Activated CD4-positive, alpha-beta T cell treated with anti-CD3 and anti-CD28 coated beads, Interleukin-2, amount 10 ng/mL, durations not matched to agents 7 days and 5 days (primary cell): Measurements from ENCODE around the gene KIF1C. TPM values are rescaled to one million over a fixed set of nuclear protein-coding genes. Genes with fewer than 3 reads are reported as not detected.

Experiments used
- CTCF ChIA-PET: fragments of 350-600 bp; sonication (Branson Sonifier 250); formaldehyde crosslinking; loops from one replicate; lab custom pipeline; 2021; ENCODE audit warnings: antibody characterized with exemption; lab: Charles Lee
- POLR2A ChIA-PET: fragments of 350-600 bp; sonication (Branson Sonifier 250); formaldehyde crosslinking; loops from one replicate; lab custom pipeline; 2021; ENCODE audit warnings: antibody characterized with exemption; lab: Charles Lee
- DNase-seq: peaks from one replicate; pipeline ENCODE4 v3.0.0-alpha.2; 2020
- H3K27ac Mint-ChIP-seq: one replicate; pipeline ENCODE4 v1.8.0; 2021; ENCODE audit warnings: mild to moderate bottlenecking, moderate library complexity, mixed read lengths
- H3K27me3 Mint-ChIP-seq: one replicate; pipeline ENCODE4 v1.8.0; 2021; ENCODE audit warnings: mixed read lengths
- H3K36me3 Mint-ChIP-seq: one replicate; pipeline ENCODE4 v1.8.0; 2021; ENCODE audit warnings: low read depth, mixed read lengths
- H3K4me1 Mint-ChIP-seq: one replicate; pipeline ENCODE4 v1.8.0; 2021; ENCODE audit warnings: mixed read lengths
- H3K4me3 Mint-ChIP-seq: one replicate; pipeline ENCODE4 v1.8.0; 2021; ENCODE audit warnings: mild to moderate bottlenecking, moderate library complexity, mixed read lengths
- H3K9me3 Mint-ChIP-seq: one replicate; pipeline ENCODE4 v1.8.0; 2021; ENCODE audit warnings: mixed read lengths
- total RNA-seq, 2 experiments: library from RNA; stranded (reverse); gene quantifications; one replicate each; pipeline ENCODE4 v1.2.3, GENCODE V29; 2021

KIF1C gene
- total RNA-seq, 2 experiments from 2014 or later = 36.6 to 48.8 TPM

- Mint-ChIP-seq H3K4me3 (no peak overlapping the region), H3K9me3 (no peaks in the 10 kb centered on the region), H3K4me1 (peaks cover 22% of the 10 kb centered on the region), H3K36me3 (peaks cover 3% of the 10 kb centered on the region), H3K27ac (no peak overlapping the region), H3K27me3 (peaks cover 4% of the 10 kb centered on the region)
- DNase-seq = no peak
- CTCF ChIA-PET = interaction anchor here (0.7 to 1.9 kb wide), 2 partner anchors 13 to 68 kb away, joined by 4 to 5 read pairs; no protein-coding TSS in a partner anchor
- POLR2A ChIA-PET = no interaction called here
Observed at GRCh38 chr17:4994081-4994595, 3.6 kb upstream of the KIF1C start.

GRCh38 chr17:4998027-4998731 lies 429 bp downstream of the KIF1C start:
- Mint-ChIP-seq H3K36me3 (peaks cover 26% of the 10 kb centered on the region), H3K27me3 (peaks cover 4% of the 10 kb centered on the region), H3K4me1 (peaks cover 23% of the 10 kb centered on the region), H3K4me3 (peak overlapping the region; percentile 86), H3K27ac (peak overlapping the region; percentile 57), H3K9me3 (no peaks in the 10 kb centered on the region)
- ChIA-PET CTCF (interaction anchor here (0.6 to 1.7 kb wide), 6 partner anchors 8 to 1411 kb away, joined by 3 to 7 read pairs (median 4); partner anchors contain the start of gene CHRNE), POLR2A (interaction anchor here (0.5 kb wide), 1 partner anchor 20 kb away, joined by 3 read pairs; no protein-coding TSS in a partner anchor)
- no peak for DNase-seq

- peaks cover 23% of the 10 kb centered on the region for H3K4me1 Mint-ChIP-seq
- no peak for DNase-seq
Observed at GRCh38 chr17:4998732-4999429, 1.1 kb downstream of the KIF1C start.

GRCh38 chr17:4999430-5000093 lies 1.8 kb downstream of the KIF1C start:
- Mint-ChIP-seq H3K4me1 (peaks cover 23% of the 10 kb centered on the region), H3K27me3 (peaks cover 4% of the 10 kb centered on the region), H3K27ac (peak overlapping the region; percentile 42), H3K36me3 (peaks cover 39% of the 10 kb centered on the region), H3K9me3 (no peaks in the 10 kb centered on the region), H3K4me3 (peak overlapping the region; percentile 86)
- no peak for DNase-seq
- ChIA-PET CTCF (interaction anchor here (1.0 to 2.3 kb wide), 5 partner anchors 10 to 61 kb away, joined by 3 to 9 read pairs (median 3); no protein-coding TSS in a partner anchor), POLR2A (no interaction called here)

More at GRCh38 chr17:4998732-4999429, 1.1 kb downstream of the KIF1C start:
- peak overlapping the region; percentile 86 for H3K4me3 Mint-ChIP-seq
- ChIA-PET CTCF (interaction anchor here (2.3 kb wide), 1 partner anchor 32 kb away, joined by 9 read pairs; no protein-coding TSS in a partner anchor), POLR2A (interaction anchor here (0.5 kb wide), 1 partner anchor 19 kb away, joined by 3 read pairs; no protein-coding TSS in a partner anchor)
- H3K9me3 Mint-ChIP-seq = no peaks in the 10 kb centered on the region
- H3K27ac Mint-ChIP-seq = peak overlapping the region; percentile 66
- H3K27me3 Mint-ChIP-seq = peaks cover 4% of the 10 kb centered on the region
- peaks cover 32% of the 10 kb centered on the region for H3K36me3 Mint-ChIP-seq

- ChIA-PET POLR2A (no interaction called here), CTCF (interaction anchor here (1.0 to 2.3 kb wide), 5 partner anchors 11 to 60 kb away, joined by 3 to 9 read pairs (median 3); no protein-coding TSS in a partner anchor)
- peaks cover 20% of the 10 kb centered on the region for H3K4me1 Mint-ChIP-seq
- H3K9me3 Mint-ChIP-seq = no peaks in the 10 kb centered on the region
- H3K27ac Mint-ChIP-seq = no peak overlapping the region
- no peak for DNase-seq
- peaks cover under 1% of the 10 kb centered on the region for H3K27me3 Mint-ChIP-seq
- peaks cover 45% of the 10 kb centered on the region for H3K36me3 Mint-ChIP-seq
- H3K4me3 Mint-ChIP-seq = no peak overlapping the region
Observed at GRCh38 chr17:5000237-5000639, 2.5 kb downstream of the KIF1C start.

DNA sequence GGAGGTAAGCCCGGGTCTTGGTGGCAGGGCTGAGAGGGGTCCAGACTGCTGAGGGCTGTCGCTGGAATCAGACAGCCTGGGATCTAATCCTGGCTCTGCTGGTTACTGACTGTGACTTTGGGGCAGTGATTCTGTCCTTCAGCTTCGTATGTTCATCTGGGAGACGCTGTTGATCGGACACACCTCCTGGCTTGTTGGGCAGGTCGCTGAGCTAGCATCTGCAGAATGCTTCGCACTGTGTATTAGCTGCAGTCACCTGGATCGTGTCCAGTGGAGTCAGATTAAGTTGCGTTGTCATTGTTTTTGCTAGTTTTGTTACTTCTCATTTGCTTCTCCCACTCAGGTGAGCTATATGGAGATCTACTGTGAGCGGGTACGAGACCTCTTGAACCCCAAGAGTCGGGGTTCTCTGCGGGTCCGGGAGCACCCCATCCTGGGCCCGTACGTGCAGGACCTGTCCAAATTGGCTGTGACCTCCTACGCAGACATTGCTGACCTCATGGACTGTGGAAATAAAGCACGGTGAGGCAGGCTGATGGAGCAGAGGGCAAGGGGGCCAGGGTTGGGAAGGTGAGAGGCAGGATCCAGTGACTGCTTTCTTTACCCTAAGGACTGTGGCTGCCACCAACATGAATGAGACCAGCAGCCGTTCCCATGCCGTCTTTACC lies 4.5 kb downstream of the KIF1C start:
- ChIA-PET CTCF (interaction anchor here (1.0 to 2.1 kb wide), 5 partner anchors 12 to 26 kb away, joined by 3 to 4 read pairs (median 3); no protein-coding TSS in a partner anchor), POLR2A (no interaction called here)
- no peaks in the 10 kb centered on the region for H3K9me3 Mint-ChIP-seq
- H3K27me3 Mint-ChIP-seq = no peaks in the 10 kb centered on the region
- peaks cover 55% of the 10 kb centered on the region for H3K36me3 Mint-ChIP-seq
- DNase-seq = no peak
- no peak overlapping the region for H3K27ac Mint-ChIP-seq
- peaks cover 16% of the 10 kb centered on the region for H3K4me1 Mint-ChIP-seq
- no peak overlapping the region for H3K4me3 Mint-ChIP-seq

DNA sequence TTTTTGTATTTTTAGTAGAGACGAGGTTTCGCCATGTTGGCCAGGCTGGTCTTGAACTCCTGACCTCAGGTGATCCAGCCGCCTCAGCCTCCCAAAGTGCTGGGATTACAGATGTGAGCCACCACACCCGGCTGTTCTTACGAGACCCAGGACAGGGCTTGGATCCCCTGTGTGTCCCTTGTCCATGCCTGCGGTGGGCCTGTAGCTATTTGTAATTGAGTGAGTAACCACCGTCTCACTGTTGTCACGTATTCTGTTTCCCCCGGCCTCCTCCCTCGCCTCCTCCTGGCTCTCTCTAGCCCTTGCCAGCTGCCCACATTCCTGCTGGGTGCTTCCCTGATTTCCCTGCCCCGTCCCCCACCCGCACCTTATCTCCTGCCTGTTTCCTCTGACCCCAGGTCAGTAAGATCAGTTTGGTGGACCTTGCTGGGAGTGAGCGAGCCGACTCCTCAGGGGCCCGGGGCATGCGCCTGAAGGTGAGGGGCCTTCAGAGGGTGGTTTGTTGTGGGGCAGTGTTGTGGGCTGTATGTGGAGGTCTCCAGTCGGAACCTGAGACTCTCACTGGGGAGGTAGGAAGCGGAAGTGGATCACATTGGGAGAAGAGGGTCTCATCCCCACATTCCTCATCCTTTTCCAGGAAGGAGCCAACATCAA lies 5.6 kb downstream of the KIF1C start:
- H3K4me3 Mint-ChIP-seq = no peak overlapping the region
- H3K27ac Mint-ChIP-seq = no peak overlapping the region
- peaks cover 65% of the 10 kb centered on the region for H3K36me3 Mint-ChIP-seq
- no peak for DNase-seq
- no peaks in the 10 kb centered on the region for H3K9me3 Mint-ChIP-seq
- H3K27me3 Mint-ChIP-seq = no peaks in the 10 kb centered on the region
- peaks cover 14% of the 10 kb centered on the region for H3K4me1 Mint-ChIP-seq
- ChIA-PET POLR2A (no interaction called here), CTCF (interaction anchor here (0.7 to 1.4 kb wide), 2 partner anchors 13 to 17 kb away, joined by 3 to 4 read pairs; no protein-coding TSS in a partner anchor)

DNA sequence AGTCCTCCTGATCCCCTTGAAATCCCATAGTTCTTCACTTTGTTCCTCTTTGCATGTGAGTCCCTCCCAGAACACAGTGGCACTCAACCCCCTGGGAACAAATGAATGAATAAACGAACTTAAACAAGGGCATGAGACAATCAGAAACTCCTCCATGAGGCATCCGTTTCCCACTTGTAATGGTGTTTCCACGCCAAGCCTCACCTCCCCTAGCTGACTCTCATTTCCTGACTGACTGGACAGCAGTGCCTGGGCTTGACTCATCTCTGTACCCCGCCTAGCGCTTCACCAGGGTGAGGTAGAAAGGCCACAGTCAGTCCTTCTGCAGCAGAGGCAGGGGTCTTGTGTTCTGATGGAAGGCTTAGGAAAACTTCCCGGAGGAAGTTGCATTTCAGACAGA lies 14.2 kb downstream of the KIF1C start:
- CTCF ChIA-PET = interaction anchor here (0.7 to 3.1 kb wide), 2 partner anchors 19 to 225 kb away, joined by 4 to 11 read pairs; no protein-coding TSS in a partner anchor
- Mint-ChIP-seq H3K9me3 (no peaks in the 10 kb centered on the region), H3K4me3 (no peak overlapping the region), H3K36me3 (peaks cover 39% of the 10 kb centered on the region), H3K27me3 (no peaks in the 10 kb centered on the region), H3K4me1 (peaks cover 20% of the 10 kb centered on the region), H3K27ac (no peak overlapping the region)
- DNase-seq = no peak
- POLR2A ChIA-PET = no interaction called here

- ChIA-PET POLR2A (no interaction called here), CTCF (interaction anchor here (1.4 to 3.1 kb wide), 3 partner anchors 12 to 17 kb away, joined by 3 to 11 read pairs (median 7); partner anchors contain the start of gene INCA1)
- DNase-seq = no peak
- Mint-ChIP-seq H3K27ac (no peak overlapping the region), H3K36me3 (peaks cover 22% of the 10 kb centered on the region), H3K27me3 (no peaks in the 10 kb centered on the region), H3K9me3 (no peaks in the 10 kb centered on the region), H3K4me1 (peaks cover 28% of the 10 kb centered on the region), H3K4me3 (no peak overlapping the region)
Observed at GRCh38 chr17:5014357-5014756, 16.6 kb downstream of the KIF1C start.

DNA sequence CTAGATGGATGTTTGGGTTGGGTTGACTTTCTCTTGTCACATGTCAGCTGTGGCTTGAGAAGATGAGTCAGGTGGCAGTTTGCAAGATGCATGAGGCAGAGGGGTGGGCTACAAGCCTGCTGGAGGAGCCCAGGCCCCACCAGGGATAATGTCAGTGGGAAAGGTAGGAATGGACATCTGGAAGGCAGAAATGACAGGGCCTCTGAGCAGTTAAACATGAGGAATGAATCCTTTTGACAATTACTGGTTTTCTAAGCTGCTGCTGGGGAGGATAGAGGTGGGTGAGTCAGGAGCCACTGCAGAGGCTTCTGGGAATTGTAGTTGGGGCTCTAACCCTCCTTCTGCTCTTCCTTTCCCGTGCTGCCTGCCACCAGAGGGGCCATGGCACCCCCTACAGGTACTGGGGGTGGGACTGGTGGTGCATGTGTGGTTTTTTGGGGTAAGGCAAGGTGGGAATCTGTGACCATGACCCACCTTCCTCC lies 21.8 kb downstream of the KIF1C start:
- ChIA-PET CTCF (interaction anchor here (0.8 to 2.7 kb wide), 4 partner anchors 8 to 39 kb away, joined by 3 to 14 read pairs (median 6); no protein-coding TSS in a partner anchor), POLR2A (interaction anchor here (0.8 kb wide), 1 partner anchor 11 kb away, joined by 3 read pairs; no protein-coding TSS in a partner anchor)
- Mint-ChIP-seq H3K27ac (no peak overlapping the region), H3K27me3 (no peaks in the 10 kb centered on the region), H3K4me3 (no peak overlapping the region), H3K36me3 (peaks cover 26% of the 10 kb centered on the region), H3K9me3 (no peaks in the 10 kb centered on the region), H3K4me1 (peaks cover 25% of the 10 kb centered on the region)
- DNase-seq = peak; percentile 32

DNA sequence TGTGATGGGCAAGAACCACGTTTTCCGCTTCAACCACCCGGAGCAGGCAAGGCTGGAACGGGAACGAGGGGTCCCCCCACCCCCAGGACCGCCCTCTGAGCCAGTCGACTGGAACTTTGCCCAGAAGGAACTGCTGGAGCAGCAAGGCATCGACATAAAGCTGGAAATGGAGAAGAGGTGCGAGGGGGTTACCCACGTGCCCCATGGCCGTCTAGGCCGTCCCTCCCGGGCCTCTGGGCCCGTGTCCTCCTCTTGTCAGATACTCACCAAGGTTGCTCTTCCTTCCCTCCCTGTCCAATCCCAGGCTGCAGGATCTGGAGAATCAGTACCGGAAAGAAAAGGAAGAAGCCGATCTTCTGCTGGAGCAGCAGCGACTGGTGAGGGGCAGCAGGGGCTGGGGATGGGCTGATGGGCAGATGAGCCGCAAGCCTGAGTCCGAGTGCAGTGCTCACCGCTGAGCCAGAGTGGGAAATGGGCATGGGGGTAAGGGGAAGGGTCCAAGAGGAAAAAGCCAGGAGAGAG lies 22.8 kb downstream of the KIF1C start:
- ChIA-PET CTCF (interaction anchor here (1.2 to 2.7 kb wide), 4 partner anchors 9 to 53 kb away, joined by 3 to 14 read pairs (median 5); partner anchors contain the start of gene SPAG7), POLR2A (no interaction called here)
- no peak overlapping the region for H3K4me3 Mint-ChIP-seq

More for the DNA sequence above, 22.8 kb downstream of the KIF1C start:
- H3K9me3 Mint-ChIP-seq = no peaks in the 10 kb centered on the region
- no peaks in the 10 kb centered on the region for H3K27me3 Mint-ChIP-seq
- no peak for DNase-seq
- peaks cover 25% of the 10 kb centered on the region for H3K4me1 Mint-ChIP-seq
- H3K36me3 Mint-ChIP-seq = peaks cover 24% of the 10 kb centered on the region
- no peak overlapping the region for H3K27ac Mint-ChIP-seq
